ENCODE data around the gene CHCHD3. TPM values are rescaled to one million over a fixed set of nuclear protein-coding genes. Genes with fewer than 3 reads are reported as not detected.

The CHCHD3 gene
- total and polyA plus RNA-seq, 4 donors: 25.5 to 37.8 (median 31.8) TPM

GRCh38 chr7:133040178-133040577 lies 41.7 kb downstream of the CHCHD3 start (continued):
- TF ChIP-seq CTCF (IDR thresholded peaks at IDR 0.05; ENCODE audit: low read depth, low read length, missing input control) (no peak), JUND (IDR thresholded peaks at IDR 0.05) (no peak)

DNA sequence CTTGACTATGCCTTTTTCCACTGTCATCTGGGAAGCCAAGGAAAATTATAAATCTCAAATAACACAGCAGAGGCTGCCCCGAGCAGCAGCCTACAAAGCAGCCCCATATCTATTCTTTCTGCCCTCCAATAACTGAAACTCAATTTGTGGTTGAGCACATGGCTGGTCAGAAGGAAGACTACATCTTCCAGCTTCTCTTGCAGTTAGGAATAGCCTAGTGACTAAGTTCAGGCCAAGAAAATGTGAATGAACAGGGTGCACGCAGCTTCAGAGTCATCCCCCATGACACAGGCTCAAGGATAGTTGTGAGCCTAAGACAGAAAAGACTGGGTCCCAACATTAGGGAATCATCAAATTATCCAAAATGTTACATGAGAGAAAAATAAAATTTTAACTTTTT lies 42.3 kb downstream of the CHCHD3 start:
- no peak for DNase-seq (ENCODE audit: low spot score)
- Histone ChIP-seq H3K36me3 (ENCODE audit: control insufficient read depth in 4 of 4, insufficient read depth in 3 of 4, low read depth in 1 of 4, low read length in 3 of 4) (no peaks in the 10 kb centered on the region), H3K4me3 (ENCODE audit: low read depth in 1 of 3, low read length in 3 of 3) (no peak overlapping the region), H3K27ac (ENCODE audit: low read depth in 1 of 2, low read length in 2 of 2) (no peak overlapping the region), H3K9ac (ENCODE audit: low read depth in 1 of 2, low read length in 2 of 2) (no peak overlapping the region), H3K27me3 (ENCODE audit: control insufficient read depth in 4 of 4, insufficient read depth in 4 of 4, low read length in 3 of 4) (no peaks in the 10 kb centered on the region), H3K4me1 (ENCODE audit: control insufficient read depth in 4 of 4, insufficient read depth in 4 of 4, low read length in 3 of 4) (no peaks in the 10 kb centered on the region), H3K9me3 (ENCODE audit: control insufficient read depth in 4 of 4, low read length in 3 of 4) (no peaks in the 10 kb centered on the region)
- TF ChIP-seq REST (IDR thresholded peaks at IDR 0.05) (no peak), CTCF (IDR thresholded peaks at IDR 0.05; ENCODE audit: low read depth, low read length, missing input control) (no peak), EGR1 (IDR thresholded peaks at IDR 0.05; ENCODE audit: low read depth in 2 of 2) (no peak), FOXA2 (IDR thresholded peaks at IDR 0.05) (no peak), FOXA1 (IDR thresholded peaks at IDR 0.05) (no peak), RXRA (IDR thresholded peaks at IDR 0.05) (no peak), NR2F2 (IDR thresholded peaks at IDR 0.05) (no peak), TAF1 (conservative IDR thresholded peaks at IDR 0.05) (no peak), SP1 (IDR thresholded peaks at IDR 0.05) (no peak)
- TF ChIP-seq, protein P1, sequence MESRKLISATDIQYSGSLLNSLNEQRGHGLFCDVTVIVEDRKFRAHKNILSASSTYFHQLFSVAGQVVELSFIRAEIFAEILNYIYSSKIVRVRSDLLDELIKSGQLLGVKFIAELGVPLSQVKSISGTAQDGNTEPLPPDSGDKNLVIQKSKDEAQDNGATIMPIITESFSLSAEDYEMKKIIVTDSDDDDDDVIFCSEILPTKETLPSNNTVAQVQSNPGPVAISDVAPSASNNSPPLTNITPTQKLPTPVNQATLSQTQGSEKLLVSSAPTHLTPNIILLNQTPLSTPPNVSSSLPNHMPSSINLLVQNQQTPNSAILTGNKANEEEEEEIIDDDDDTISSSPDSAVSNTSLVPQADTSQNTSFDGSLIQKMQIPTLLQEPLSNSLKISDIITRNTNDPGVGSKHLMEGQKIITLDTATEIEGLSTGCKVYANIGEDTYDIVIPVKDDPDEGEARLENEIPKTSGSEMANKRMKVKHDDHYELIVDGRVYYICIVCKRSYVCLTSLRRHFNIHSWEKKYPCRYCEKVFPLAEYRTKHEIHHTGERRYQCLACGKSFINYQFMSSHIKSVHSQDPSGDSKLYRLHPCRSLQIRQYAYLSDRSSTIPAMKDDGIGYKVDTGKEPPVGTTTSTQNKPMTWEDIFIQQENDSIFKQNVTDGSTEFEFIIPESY (IDR thresholded peaks at IDR 0.05): no peak
- TF ChIP-seq, protein P2, sequence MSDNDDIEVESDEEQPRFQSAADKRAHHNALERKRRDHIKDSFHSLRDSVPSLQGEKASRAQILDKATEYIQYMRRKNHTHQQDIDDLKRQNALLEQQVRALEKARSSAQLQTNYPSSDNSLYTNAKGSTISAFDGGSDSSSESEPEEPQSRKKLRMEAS (IDR thresholded peaks at IDR 0.05): no peak
- 99% methylated on average over 2 of the region's 2 CpGs for WGBS

Data from liver (tissue), 9 donors.